ENCODE measurements around the gene NME1.
A peak's percentile ranks its signal among the peaks of the same experiment; 100 is the strongest.

Gene NME1

GRCh38 chr17:51150932-51151331 is 2.4 kb upstream of the NME1 start:
- no peak for DNase-seq (ENCODE audit: low read depth)
- TF ChIP-seq CTCF (conservative IDR thresholded peaks at IDR 0.05; ENCODE audit: low read depth, low read length), result no peak
- H3K4me3 ChIP-seq (ENCODE audit: low read depth, low read length), result no peak overlapping the region

- no peak for TF ChIP-seq CTCF (conservative IDR thresholded peaks at IDR 0.05; ENCODE audit: low read depth, low read length)
- DNase-seq (ENCODE audit: low read depth), result peak; percentile 35
- H3K4me3 ChIP-seq (ENCODE audit: low read depth, low read length), result peak overlapping the region; percentile 50
These were observed 571 bp upstream of the NME1 start for GRCh38 chr17:51152766-51153209.

GRCh38 chr17:51154176-51154575 is 817 bp downstream of the NME1 start:
- peak; percentile 35 for DNase-seq (ENCODE audit: low read depth)
- H3K4me3 ChIP-seq (ENCODE audit: low read depth, low read length), result peak overlapping the region; percentile 84

GRCh38 chr17:51155416-51155815 is 2.1 kb downstream of the NME1 start:
- no peak for TF ChIP-seq CTCF (conservative IDR thresholded peaks at IDR 0.05; ENCODE audit: low read depth, low read length)
- H3K4me3 ChIP-seq (ENCODE audit: low read depth, low read length), result no peak overlapping the region
- no peak for DNase-seq (ENCODE audit: low read depth)

More at GRCh38 chr17:51154176-51154575, 817 bp downstream of the NME1 start:
- TF ChIP-seq CTCF (conservative IDR thresholded peaks at IDR 0.05; ENCODE audit: low read depth, low read length), result no peak

GRCh38 chr17:51159604-51160003 is 6.2 kb downstream of the NME1 start:
- H3K4me3 ChIP-seq (ENCODE audit: low read depth, low read length), result no peak overlapping the region
- no peak for TF ChIP-seq CTCF (conservative IDR thresholded peaks at IDR 0.05; ENCODE audit: low read depth, low read length)

GRCh38 chr17:51161541-51161940 is 8.2 kb downstream of the NME1 start:
- no peak for TF ChIP-seq CTCF (conservative IDR thresholded peaks at IDR 0.05; ENCODE audit: low read depth, low read length)
- no peak for DNase-seq (ENCODE audit: low read depth)
- H3K4me3 ChIP-seq (ENCODE audit: low read depth, low read length), result no peak overlapping the region

More at GRCh38 chr17:51159604-51160003, 6.2 kb downstream of the NME1 start:
- no peak for DNase-seq (ENCODE audit: low read depth)

GRCh38 chr17:51164911-51165679 is 11.7 kb downstream of the NME1 start:
- H3K4me3 ChIP-seq (ENCODE audit: low read depth, low read length), result peak overlapping the region; percentile 93
- no peak for TF ChIP-seq CTCF (conservative IDR thresholded peaks at IDR 0.05; ENCODE audit: low read depth, low read length)
- no peak for DNase-seq (ENCODE audit: low read depth)
